ENCODE measurements around the gene MRRF.
A peak's percentile ranks its signal among the peaks of the same experiment; 100 is the strongest.

MRRF gene

GRCh38 chr9:122338536-122338935 lies 73.9 kb downstream of the MRRF start:
- FAIRE-seq (no peak), DNase-seq (ENCODE audit: insufficient read length) (no peak)
- TF ChIP-seq TAF1 (IDR thresholded peaks at IDR 0.05; ENCODE audit: borderline replicate concordance, low read depth, low read length) (no peak), POLR2AphosphoS5 (IDR thresholded peaks at IDR 0.05; ENCODE audit: low read depth, low read length) (no peak), POLR2A (IDR thresholded peaks at IDR 0.05; ENCODE audit: low read depth, low read length) (no peak)

- no peak for FAIRE-seq
- DNase-seq (ENCODE audit: insufficient read length) = no peak
- TF ChIP-seq POLR2AphosphoS5 (IDR thresholded peaks at IDR 0.05; ENCODE audit: low read depth, low read length) (no peak), POLR2A (IDR thresholded peaks at IDR 0.05; ENCODE audit: low read depth, low read length) (no peak), TAF1 (IDR thresholded peaks at IDR 0.05; ENCODE audit: borderline replicate concordance, low read depth, low read length) (no peak)
Measured at GRCh38 chr9:122338994-122339393, 74.3 kb downstream of the MRRF start.

- TF ChIP-seq TAF1 (IDR thresholded peaks at IDR 0.05; ENCODE audit: borderline replicate concordance, low read depth, low read length) (no peak), POLR2AphosphoS5 (IDR thresholded peaks at IDR 0.05; ENCODE audit: low read depth, low read length) (no peak), POLR2A (IDR thresholded peaks at IDR 0.05; ENCODE audit: low read depth, low read length) (no peak)
- DNase-seq (ENCODE audit: insufficient read length) = no peak
- no peak for FAIRE-seq
Measured at GRCh38 chr9:122339579-122339978, 74.9 kb downstream of the MRRF start.

GRCh38 chr9:122340161-122340560 lies 75.5 kb downstream of the MRRF start:
- FAIRE-seq (no peak), DNase-seq (ENCODE audit: insufficient read length) (no peak)
- TF ChIP-seq POLR2A (IDR thresholded peaks at IDR 0.05; ENCODE audit: low read depth, low read length) (no peak), POLR2AphosphoS5 (IDR thresholded peaks at IDR 0.05; ENCODE audit: low read depth, low read length) (no peak), TAF1 (IDR thresholded peaks at IDR 0.05; ENCODE audit: borderline replicate concordance, low read depth, low read length) (no peak)

- DNase-seq (ENCODE audit: insufficient read length) (no peak), FAIRE-seq (no peak)
- TF ChIP-seq POLR2AphosphoS5 (IDR thresholded peaks at IDR 0.05; ENCODE audit: low read depth, low read length) = no peak
- no peak for TF ChIP-seq TAF1 (IDR thresholded peaks at IDR 0.05; ENCODE audit: borderline replicate concordance, low read depth, low read length)
- no peak for TF ChIP-seq POLR2A (IDR thresholded peaks at IDR 0.05; ENCODE audit: low read depth, low read length)
Measured at GRCh38 chr9:122342323-122343050, 77.8 kb downstream of the MRRF start.

GRCh38 chr9:122346478-122347347 lies 82.0 kb downstream of the MRRF start:
- DNase-seq (ENCODE audit: insufficient read length) = peak; percentile 39
- TF ChIP-seq POLR2AphosphoS5 (IDR thresholded peaks at IDR 0.05; ENCODE audit: low read depth, low read length) (no peak), POLR2A (IDR thresholded peaks at IDR 0.05; ENCODE audit: low read depth, low read length) (no peak), TAF1 (IDR thresholded peaks at IDR 0.05; ENCODE audit: borderline replicate concordance, low read depth, low read length) (no peak)
- FAIRE-seq = no peak

GRCh38 chr9:122347348-122348287 lies 82.9 kb downstream of the MRRF start:
- TF ChIP-seq TAF1 (IDR thresholded peaks at IDR 0.05; ENCODE audit: borderline replicate concordance, low read depth, low read length) = no peak
- no peak for TF ChIP-seq POLR2AphosphoS5 (IDR thresholded peaks at IDR 0.05; ENCODE audit: low read depth, low read length)
- TF ChIP-seq POLR2A (IDR thresholded peaks at IDR 0.05; ENCODE audit: low read depth, low read length) = no peak
- DNase-seq (ENCODE audit: insufficient read length) = no peak
- no peak for FAIRE-seq

GRCh38 chr9:122348288-122348777 lies 83.7 kb downstream of the MRRF start:
- FAIRE-seq (no peak), DNase-seq (ENCODE audit: insufficient read length) (no peak)
- TF ChIP-seq POLR2A (IDR thresholded peaks at IDR 0.05; ENCODE audit: low read depth, low read length) = no peak
- TF ChIP-seq POLR2AphosphoS5 (IDR thresholded peaks at IDR 0.05; ENCODE audit: low read depth, low read length) = no peak
- no peak for TF ChIP-seq TAF1 (IDR thresholded peaks at IDR 0.05; ENCODE audit: borderline replicate concordance, low read depth, low read length)

GRCh38 chr9:122348791-122349190 lies 84.1 kb downstream of the MRRF start:
- FAIRE-seq (no peak), DNase-seq (ENCODE audit: insufficient read length) (no peak)
- TF ChIP-seq POLR2AphosphoS5 (IDR thresholded peaks at IDR 0.05; ENCODE audit: low read depth, low read length) (no peak), TAF1 (IDR thresholded peaks at IDR 0.05; ENCODE audit: borderline replicate concordance, low read depth, low read length) (no peak), POLR2A (IDR thresholded peaks at IDR 0.05; ENCODE audit: low read depth, low read length) (no peak)

- FAIRE-seq (no peak), DNase-seq (ENCODE audit: insufficient read length) (no peak)
- TF ChIP-seq TAF1 (IDR thresholded peaks at IDR 0.05; ENCODE audit: borderline replicate concordance, low read depth, low read length) = no peak
- no peak for TF ChIP-seq POLR2AphosphoS5 (IDR thresholded peaks at IDR 0.05; ENCODE audit: low read depth, low read length)
- no peak for TF ChIP-seq POLR2A (IDR thresholded peaks at IDR 0.05; ENCODE audit: low read depth, low read length)
Measured at GRCh38 chr9:122349201-122349600, 84.5 kb downstream of the MRRF start.

Measured in GM12892 (cell line).